HFFc6 (cell line): ENCODE data around the gene CD2BP2. TPM values are rescaled to one million over a fixed set of nuclear protein-coding genes. Genes with fewer than 3 reads are reported as not detected.

Experiments
- DNase-seq: peaks from one replicate; pipeline ENCODE4 v3.0.0-alpha.2; 2018
- H3K27ac Mint-ChIP-seq: 2 replicates; pipeline ENCODE4 v1.8.0; 2020; ENCODE audit warnings: mild to moderate bottlenecking, mixed read lengths
- H3K27me3 Mint-ChIP-seq: 2 replicates; pipeline ENCODE4 v1.8.0; 2021; ENCODE audit warnings: mild to moderate bottlenecking, moderate library complexity, mixed read lengths; ENCODE audit not compliant: insufficient read depth
- H3K36me3 Mint-ChIP-seq: 2 replicates; pipeline ENCODE4 v1.8.0; 2021; ENCODE audit warnings: low read depth, mixed read lengths
- H3K4me1 Mint-ChIP-seq: 2 replicates; pipeline ENCODE4 v1.8.0; 2020; ENCODE audit warnings: low read depth, mixed read lengths
- H3K4me3 Mint-ChIP-seq: 2 replicates; pipeline ENCODE4 v1.8.0; 2020; ENCODE audit warnings: mild to moderate bottlenecking, moderate library complexity, mixed read lengths
- H3K9me3 Mint-ChIP-seq: 2 replicates; pipeline ENCODE4 v1.8.0; 2020; ENCODE audit warnings: mild to moderate bottlenecking, mixed read lengths
- CTCF ChIP-seq: fragments of 200-600 bp; sonication (generic); IDR thresholded peaks from 2 replicates; pipeline ENCODE4 v1.5.0; 2021; ENCODE audit warnings: antibody characterized with exemption, mild to moderate bottlenecking
- total RNA-seq, 6 experiments: library from RNA; stranded (reverse); fragmentation: NEBNext Ultra II Directional; extraction: Animal tissue kit (Norgen Biotek cat#: 25700); gene quantifications; 2 replicates in 1 of 6; 3 replicates in 5 of 6; pipeline ENCODE4 v1.2.3, GENCODE V29; 2021

The CD2BP2 gene
- total RNA-seq, 6 experiments from 2014 or later: 76.2 to 91.0 (median 80.4) TPM

- DNase-seq: no peak
- Mint-ChIP-seq H3K4me1 (peaks cover 32% of the 10 kb centered on the region), H3K36me3 (no peaks in the 10 kb centered on the region), H3K27me3 (no peaks in the 10 kb centered on the region; the same call in 1 of the 2 replicates), H3K9me3 (no peaks in the 10 kb centered on the region), H3K27ac (peak overlapping the region; percentile 91), H3K4me3 (peak overlapping the region; percentile 91)
- TF ChIP-seq CTCF: no peak
Measured at GRCh38 chr16:30394592-30395154, 39.6 kb upstream of the CD2BP2 start.

DNA sequence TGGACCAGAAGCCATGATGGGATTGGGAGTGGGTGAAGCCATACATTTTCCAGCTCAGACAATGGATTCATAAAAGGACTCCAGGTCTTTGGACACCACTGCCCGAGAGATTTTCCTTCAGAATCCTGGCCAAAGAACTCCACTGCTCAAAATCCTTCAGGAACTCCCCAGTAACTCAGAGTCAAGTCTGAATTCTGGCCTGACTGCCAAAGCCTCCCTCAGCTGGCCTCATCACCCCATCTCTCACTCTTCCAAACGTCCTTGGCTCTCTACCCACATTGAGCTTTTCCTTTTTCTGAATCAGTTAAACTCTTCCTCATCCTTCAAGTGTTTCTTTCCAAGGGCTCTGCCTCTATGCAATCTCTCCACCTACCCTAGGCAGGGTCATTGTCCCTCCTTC, 28.4 kb upstream of the CD2BP2 start:
- Mint-ChIP-seq H3K27ac (no peak overlapping the region), H3K27me3 (no peaks in the 10 kb centered on the region), H3K4me1 (peaks cover 12% of the 10 kb centered on the region), H3K9me3 (no peaks in the 10 kb centered on the region), H3K36me3 (peaks cover 5% of the 10 kb centered on the region), H3K4me3 (no peak overlapping the region; the same call in 1 of the 2 replicates)
- TF ChIP-seq CTCF: no peak
- DNase-seq: no peak

- peaks cover 5% of the 10 kb centered on the region for H3K36me3 Mint-ChIP-seq
- no peak for DNase-seq
- no peaks in the 10 kb centered on the region; the same call in 1 of the 2 replicates for H3K27me3 Mint-ChIP-seq
- TF ChIP-seq CTCF: no peak
- no peaks in the 10 kb centered on the region for H3K9me3 Mint-ChIP-seq
- H3K27ac Mint-ChIP-seq: no peak within 1 kb of the TSS
- H3K4me1 Mint-ChIP-seq: peaks cover 20% of the 10 kb centered on the region
- no peak within 1 kb of the TSS for H3K4me3 Mint-ChIP-seq
Measured at GRCh38 chr16:30382111-30382881, 27.2 kb upstream of the CD2BP2 start, which contains the start of gene SEPTIN1. Gene SEPTIN1, minus strand, starts transcription at chr16:30382561. Its CDS starts 19 bp downstream, at chr16:30382542.

GRCh38 chr16:30381291-30382041, 26.4 kb upstream of the CD2BP2 start:
- H3K9me3 Mint-ChIP-seq: no peaks in the 10 kb centered on the region
- no peak overlapping the region for H3K27ac Mint-ChIP-seq
- no peak for DNase-seq

More at GRCh38 chr16:30381291-30382041, 26.4 kb upstream of the CD2BP2 start:
- peaks cover 5% of the 10 kb centered on the region for H3K36me3 Mint-ChIP-seq
- H3K4me3 Mint-ChIP-seq: no peak overlapping the region
- peaks cover 24% of the 10 kb centered on the region for H3K4me1 Mint-ChIP-seq
- no peaks in the 10 kb centered on the region; the same call in 1 of the 2 replicates for H3K27me3 Mint-ChIP-seq
- TF ChIP-seq CTCF: no peak
